ENCODE data around the gene SFPQ.

The SFPQ gene

DNA sequence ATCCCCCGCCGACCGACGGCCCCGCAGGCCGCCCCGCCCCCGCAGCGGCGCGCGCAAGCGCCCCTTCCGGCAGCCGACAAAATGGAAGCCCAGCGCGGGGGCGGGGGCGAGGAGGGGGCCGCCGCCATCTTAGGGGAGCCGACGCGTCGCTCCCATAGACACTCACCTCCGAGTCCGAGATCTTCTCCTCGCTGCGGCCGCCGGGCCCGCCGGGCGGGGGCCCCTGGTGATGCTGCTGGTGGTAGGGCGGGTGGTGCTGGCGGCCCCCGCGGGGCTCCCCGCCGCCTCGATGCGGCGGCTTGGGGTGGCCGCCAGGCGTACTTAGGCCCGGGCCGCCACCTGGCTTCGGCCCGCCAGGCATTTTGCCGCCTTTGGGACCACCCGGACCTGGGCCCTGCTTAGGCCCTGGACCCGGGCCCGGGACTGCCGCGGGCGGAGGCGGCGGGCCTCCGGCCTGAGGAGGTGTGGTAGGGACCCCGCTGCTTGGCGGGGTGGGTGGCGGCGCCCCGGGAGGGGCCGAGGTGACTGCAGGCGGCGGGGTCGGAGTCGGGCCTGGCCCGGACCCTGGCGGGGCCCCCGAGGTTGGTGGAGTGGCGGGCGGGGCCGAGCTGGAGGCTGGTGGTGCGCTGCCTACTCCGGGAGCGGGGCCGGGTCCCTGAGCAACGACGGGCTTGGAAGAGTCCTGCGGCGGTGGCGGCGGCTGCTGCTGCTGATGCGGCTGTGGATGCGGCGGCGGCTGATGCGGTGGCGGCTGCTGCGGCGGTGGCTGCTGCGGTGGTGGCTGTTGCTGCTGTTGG is 691 bp downstream of the SFPQ start:
- Mint-ChIP-seq H3K9me3 (no peaks in the 10 kb centered on the region), H3K27me3 (no peaks in the 10 kb centered on the region), H3K4me3 (peak overlapping the region; percentile 95), H3K36me3 (peaks cover 38% of the 10 kb centered on the region), H3K27ac (peak overlapping the region; percentile 95), H3K4me1 (peaks cover 53% of the 10 kb centered on the region)

DNA sequence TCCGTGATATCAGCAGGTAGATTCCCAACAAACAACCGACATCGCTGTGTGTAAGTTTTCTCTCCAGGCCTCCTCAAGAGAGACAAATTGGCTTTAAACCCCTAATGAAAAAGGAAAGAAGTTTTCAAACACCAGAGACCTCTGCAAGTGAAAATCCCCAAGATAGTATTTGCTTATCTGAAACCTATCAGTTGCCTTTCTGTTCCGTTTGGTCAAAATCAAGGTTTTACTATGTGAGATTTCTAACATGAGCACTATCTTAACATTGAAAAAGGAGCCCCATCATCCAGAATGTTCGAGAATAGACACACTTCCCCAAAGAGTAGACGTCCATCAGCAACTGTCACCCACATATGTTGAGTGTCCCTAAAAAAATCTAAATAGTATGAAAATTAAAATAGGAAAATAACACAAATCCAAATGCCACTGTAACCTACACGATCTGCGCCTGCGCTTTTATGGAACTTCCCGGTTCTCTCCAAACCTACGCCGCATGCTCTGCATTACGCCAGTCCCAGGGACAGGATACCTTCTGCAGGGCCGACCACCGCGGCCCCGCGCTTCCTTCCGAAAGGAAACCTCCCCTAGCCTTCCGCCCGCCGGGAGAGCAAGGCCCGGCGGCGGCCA is 1.4 kb downstream of the SFPQ start:
- no peaks in the 10 kb centered on the region for H3K9me3 Mint-ChIP-seq
- peak overlapping the region; percentile 75 for H3K27ac Mint-ChIP-seq
- peaks cover 60% of the 10 kb centered on the region for H3K4me1 Mint-ChIP-seq
- peak overlapping the region; percentile 95 for H3K4me3 Mint-ChIP-seq
- H3K27me3 Mint-ChIP-seq = no peaks in the 10 kb centered on the region
- peaks cover 42% of the 10 kb centered on the region for H3K36me3 Mint-ChIP-seq

GRCh38 chr1:35190784-35191183 is 2.2 kb downstream of the SFPQ start:
- H3K9me3 Mint-ChIP-seq = no peaks in the 10 kb centered on the region
- H3K27me3 Mint-ChIP-seq = no peaks in the 10 kb centered on the region
- H3K36me3 Mint-ChIP-seq = peaks cover 45% of the 10 kb centered on the region
- peaks cover 68% of the 10 kb centered on the region for H3K4me1 Mint-ChIP-seq
- H3K4me3 Mint-ChIP-seq = peak overlapping the region; percentile 95
- H3K27ac Mint-ChIP-seq = peak overlapping the region; percentile 75

- peaks cover 83% of the 10 kb centered on the region for H3K4me1 Mint-ChIP-seq
- peak overlapping the region; percentile 43 for H3K27ac Mint-ChIP-seq
These were observed 4.2 kb downstream of the SFPQ start for GRCh38 chr1:35188578-35189392.

GRCh38 chr1:35187816-35188342 is 5.1 kb downstream of the SFPQ start:
- Mint-ChIP-seq H3K27ac (peak overlapping the region; percentile 43), H3K27me3 (no peaks in the 10 kb centered on the region)

More at GRCh38 chr1:35188578-35189392, 4.2 kb downstream of the SFPQ start:
- Mint-ChIP-seq H3K9me3 (no peaks in the 10 kb centered on the region), H3K36me3 (peaks cover 56% of the 10 kb centered on the region), H3K27me3 (no peaks in the 10 kb centered on the region), H3K4me3 (peak overlapping the region; percentile 95)

GRCh38 chr1:35186239-35186638 is 6.7 kb downstream of the SFPQ start:
- Mint-ChIP-seq H3K27ac (peak overlapping the region; percentile 20), H3K36me3 (peaks cover 58% of the 10 kb centered on the region), H3K4me3 (peak overlapping the region; percentile 95), H3K4me1 (peaks cover 100% of the 10 kb centered on the region), H3K9me3 (no peaks in the 10 kb centered on the region), H3K27me3 (no peaks in the 10 kb centered on the region)

More at GRCh38 chr1:35187816-35188342, 5.1 kb downstream of the SFPQ start:
- H3K4me1 Mint-ChIP-seq = peaks cover 85% of the 10 kb centered on the region
- peak overlapping the region; percentile 95 for H3K4me3 Mint-ChIP-seq
- no peaks in the 10 kb centered on the region for H3K9me3 Mint-ChIP-seq
- peaks cover 56% of the 10 kb centered on the region for H3K36me3 Mint-ChIP-seq

- peaks cover 52% of the 10 kb centered on the region for H3K36me3 Mint-ChIP-seq
- no peaks in the 10 kb centered on the region for H3K27me3 Mint-ChIP-seq
- H3K9me3 Mint-ChIP-seq = no peaks in the 10 kb centered on the region
- peaks cover 100% of the 10 kb centered on the region for H3K4me1 Mint-ChIP-seq
- peak overlapping the region; percentile 76 for H3K4me3 Mint-ChIP-seq
- peak overlapping the region; percentile 76 for H3K27ac Mint-ChIP-seq
These were observed 7.7 kb downstream of the SFPQ start for GRCh38 chr1:35185200-35185599.

- peaks cover 100% of the 10 kb centered on the region for H3K4me1 Mint-ChIP-seq
- H3K27ac Mint-ChIP-seq = peak overlapping the region; percentile 76
- H3K4me3 Mint-ChIP-seq = peak overlapping the region; percentile 76
- H3K9me3 Mint-ChIP-seq = no peaks in the 10 kb centered on the region
- H3K27me3 Mint-ChIP-seq = no peaks in the 10 kb centered on the region
- H3K36me3 Mint-ChIP-seq = peaks cover 48% of the 10 kb centered on the region
These were observed 8.3 kb downstream of the SFPQ start for GRCh38 chr1:35184495-35185199.

GRCh38 chr1:35181790-35182455 is 11.0 kb downstream of the SFPQ start:
- H3K36me3 Mint-ChIP-seq = peaks cover 34% of the 10 kb centered on the region
- peak overlapping the region; percentile 87 for H3K27ac Mint-ChIP-seq
- H3K4me1 Mint-ChIP-seq = peaks cover 81% of the 10 kb centered on the region
- no peaks in the 10 kb centered on the region for H3K27me3 Mint-ChIP-seq
- no peaks in the 10 kb centered on the region for H3K9me3 Mint-ChIP-seq
- peak overlapping the region; percentile 66 for H3K4me3 Mint-ChIP-seq

- Mint-ChIP-seq H3K4me3 (peak overlapping the region; percentile 12), H3K4me1 (peaks cover 71% of the 10 kb centered on the region)
These were observed 12.1 kb downstream of the SFPQ start for GRCh38 chr1:35180776-35181374.

GRCh38 chr1:35179908-35180307 is 13.0 kb downstream of the SFPQ start:
- Mint-ChIP-seq H3K36me3 (peaks cover 29% of the 10 kb centered on the region), H3K4me3 (peak overlapping the region; percentile 30), H3K27ac (peak overlapping the region; percentile 69), H3K4me1 (peaks cover 61% of the 10 kb centered on the region), H3K9me3 (no peaks in the 10 kb centered on the region), H3K27me3 (no peaks in the 10 kb centered on the region)

More at GRCh38 chr1:35180776-35181374, 12.1 kb downstream of the SFPQ start:
- peak overlapping the region; percentile 15 for H3K27ac Mint-ChIP-seq
- peaks cover 33% of the 10 kb centered on the region for H3K36me3 Mint-ChIP-seq
- H3K9me3 Mint-ChIP-seq = no peaks in the 10 kb centered on the region
- H3K27me3 Mint-ChIP-seq = no peaks in the 10 kb centered on the region

DNA sequence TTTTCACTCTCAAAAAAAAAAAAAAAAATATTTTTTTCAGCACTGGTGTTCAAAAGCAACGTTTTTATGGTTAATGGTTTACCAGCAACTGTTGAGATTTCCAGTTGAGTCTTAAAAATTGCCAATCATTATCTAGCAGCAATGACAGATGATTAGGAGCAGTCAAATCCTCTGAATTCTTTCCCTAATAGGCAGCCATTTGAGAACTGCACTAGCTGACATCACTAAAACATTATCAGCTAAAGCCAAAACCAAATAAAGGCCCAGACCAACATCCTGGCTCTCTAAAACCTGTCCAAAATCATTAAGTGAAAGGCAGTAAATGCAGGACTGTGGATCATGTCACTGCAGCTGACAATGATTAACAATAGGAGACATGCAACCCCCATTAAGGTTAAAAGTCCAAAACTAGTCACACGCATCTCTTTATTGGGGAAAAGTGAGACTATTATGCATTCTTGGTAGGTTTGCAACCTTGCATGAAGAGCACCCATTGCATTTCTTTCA is 14.0 kb downstream of the SFPQ start:
- H3K4me1 Mint-ChIP-seq = peaks cover 51% of the 10 kb centered on the region
- H3K27ac Mint-ChIP-seq = no peak overlapping the region
- H3K27me3 Mint-ChIP-seq = no peaks in the 10 kb centered on the region
- peaks cover 21% of the 10 kb centered on the region for H3K36me3 Mint-ChIP-seq
- no peaks in the 10 kb centered on the region for H3K9me3 Mint-ChIP-seq
- no peak overlapping the region for H3K4me3 Mint-ChIP-seq

DNA sequence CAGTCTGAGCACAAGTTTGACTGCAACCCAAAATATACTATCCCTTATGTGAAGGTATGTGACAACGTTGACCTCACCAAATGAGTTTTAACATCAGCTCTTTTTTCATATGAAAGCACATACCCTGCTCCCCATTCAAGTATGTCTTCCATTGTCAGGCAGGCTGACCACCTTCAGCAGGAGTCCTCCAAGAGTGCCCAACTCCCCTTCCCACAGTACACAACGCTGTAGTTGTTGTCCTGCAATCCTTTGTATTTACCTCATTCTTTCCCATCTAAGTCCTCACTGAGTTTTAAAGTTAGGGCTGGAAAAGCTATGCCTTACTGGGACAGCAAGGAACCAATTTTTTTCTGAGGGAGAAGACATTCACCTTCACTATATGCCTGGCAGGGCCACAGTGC is 14.7 kb downstream of the SFPQ start:
- H3K27ac Mint-ChIP-seq = peak overlapping the region; percentile 86
- H3K4me3 Mint-ChIP-seq = no peak overlapping the region
- H3K9me3 Mint-ChIP-seq = no peaks in the 10 kb centered on the region
- peaks cover 50% of the 10 kb centered on the region for H3K4me1 Mint-ChIP-seq
- H3K36me3 Mint-ChIP-seq = peaks cover 21% of the 10 kb centered on the region
- no peaks in the 10 kb centered on the region for H3K27me3 Mint-ChIP-seq

DNA sequence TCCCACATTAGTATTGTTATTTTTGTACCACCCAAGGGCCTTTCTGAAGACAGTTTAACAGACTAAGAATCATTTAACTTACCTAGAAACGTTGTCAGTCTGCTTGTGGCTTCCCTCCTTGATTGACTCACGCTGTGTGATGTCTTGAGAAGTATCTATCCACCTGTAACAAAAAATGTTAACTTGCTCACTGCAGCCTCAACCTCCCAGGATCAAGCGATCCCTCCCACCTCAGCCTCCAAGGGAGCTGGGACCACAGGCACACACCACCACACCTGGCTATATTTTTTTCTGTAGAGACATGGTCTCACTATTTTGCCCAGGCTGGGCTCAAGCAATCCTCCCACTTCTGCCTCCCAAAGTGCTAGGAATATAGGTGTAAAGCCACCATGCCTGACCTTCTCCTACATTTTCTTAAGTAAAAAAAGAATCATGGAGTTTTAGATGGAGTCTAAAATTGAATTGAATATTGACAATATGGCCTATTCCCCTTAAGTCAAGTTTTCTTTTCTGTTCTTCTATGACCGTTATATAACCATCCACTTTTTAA is 15.6 kb downstream of the SFPQ start:
- H3K36me3 Mint-ChIP-seq = peaks cover 17% of the 10 kb centered on the region
- H3K4me1 Mint-ChIP-seq = peaks cover 43% of the 10 kb centered on the region
- no peaks in the 10 kb centered on the region for H3K27me3 Mint-ChIP-seq
- H3K4me3 Mint-ChIP-seq = no peak overlapping the region
- no peaks in the 10 kb centered on the region for H3K9me3 Mint-ChIP-seq
- no peak overlapping the region for H3K27ac Mint-ChIP-seq
